Pons (tissue), 1 donor: ENCODE measurements around the gene SMIM44.
A peak's percentile ranks its signal among the peaks of the same experiment; 100 is the strongest.
"Not testable (repeated sequence)": the region's sequence is repeated elsewhere in the genome, so short reads cannot be mapped to it uniquely, and the experiment has no call there.

Experiments used
- DNase-seq: peaks from one replicate; pipeline ENCODE4 v3.0.0-alpha.2; 2016; ENCODE audit warnings: low spot score

Gene SMIM44

DNA sequence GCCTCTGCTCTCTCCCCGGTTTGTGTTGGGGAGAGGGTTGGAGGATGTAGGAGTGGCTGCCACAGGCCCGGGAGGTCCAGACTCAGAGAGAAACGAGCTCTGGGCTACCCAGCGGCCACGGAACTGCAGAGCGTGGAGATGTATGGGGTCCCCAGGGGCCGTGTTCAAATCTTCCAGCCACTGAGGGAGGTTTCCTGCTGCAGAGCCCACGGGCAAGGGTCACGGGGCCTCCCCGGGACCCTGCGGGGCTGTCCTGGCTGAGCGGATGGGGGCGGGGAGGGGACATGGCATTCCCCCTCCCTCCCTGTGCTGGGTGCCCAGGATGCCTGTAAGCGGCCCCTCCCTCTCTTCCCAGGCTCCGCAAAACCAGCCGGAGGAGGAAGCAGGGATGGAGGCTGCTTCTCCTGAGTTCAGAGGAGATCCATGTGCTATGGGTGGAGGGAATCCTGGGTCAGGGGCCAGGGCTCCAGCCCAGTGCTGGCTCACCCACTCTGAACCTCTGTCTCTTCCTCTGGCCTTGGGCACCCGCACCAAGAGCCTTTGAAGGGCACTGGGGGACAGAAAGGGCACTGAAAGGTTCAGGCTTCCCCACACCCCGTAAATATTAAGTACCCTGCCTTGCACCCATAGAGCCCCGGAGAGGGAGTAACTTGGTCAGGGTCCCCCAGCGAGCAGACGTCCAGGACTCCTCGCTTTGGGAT is 25.6 kb downstream of the SMIM44 start:
- DNase-seq, result no peak

DNA sequence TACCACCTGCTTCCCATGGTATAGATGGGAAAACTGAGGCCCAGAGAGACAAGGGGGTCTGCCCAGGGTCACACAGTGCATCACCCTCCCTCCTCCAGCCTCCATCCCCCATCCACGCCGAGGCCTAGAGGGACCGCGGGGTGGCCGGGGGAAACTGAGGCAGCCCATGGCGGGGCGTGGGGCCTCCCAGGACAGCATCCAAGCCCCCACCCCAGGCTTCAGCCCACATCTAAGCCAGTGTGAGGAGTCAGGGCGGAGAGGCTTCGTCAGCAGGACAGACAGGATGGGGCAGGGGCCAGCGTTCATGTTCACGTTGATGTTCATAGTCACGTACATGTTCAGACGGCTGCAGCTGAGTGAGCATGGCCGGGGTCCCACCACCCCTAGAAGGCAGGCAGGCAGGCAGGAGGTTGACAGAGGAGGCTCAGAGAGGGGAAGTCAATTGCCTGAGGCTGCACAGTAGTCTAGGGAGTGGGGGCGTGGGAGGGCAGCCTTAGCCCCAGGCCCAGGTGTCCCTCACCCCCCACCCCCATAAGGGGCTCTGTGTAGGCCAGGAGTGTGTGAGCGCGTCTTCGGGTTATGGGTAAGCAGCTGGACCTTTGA is 26.2 kb downstream of the SMIM44 start:
- no peak for DNase-seq

DNA sequence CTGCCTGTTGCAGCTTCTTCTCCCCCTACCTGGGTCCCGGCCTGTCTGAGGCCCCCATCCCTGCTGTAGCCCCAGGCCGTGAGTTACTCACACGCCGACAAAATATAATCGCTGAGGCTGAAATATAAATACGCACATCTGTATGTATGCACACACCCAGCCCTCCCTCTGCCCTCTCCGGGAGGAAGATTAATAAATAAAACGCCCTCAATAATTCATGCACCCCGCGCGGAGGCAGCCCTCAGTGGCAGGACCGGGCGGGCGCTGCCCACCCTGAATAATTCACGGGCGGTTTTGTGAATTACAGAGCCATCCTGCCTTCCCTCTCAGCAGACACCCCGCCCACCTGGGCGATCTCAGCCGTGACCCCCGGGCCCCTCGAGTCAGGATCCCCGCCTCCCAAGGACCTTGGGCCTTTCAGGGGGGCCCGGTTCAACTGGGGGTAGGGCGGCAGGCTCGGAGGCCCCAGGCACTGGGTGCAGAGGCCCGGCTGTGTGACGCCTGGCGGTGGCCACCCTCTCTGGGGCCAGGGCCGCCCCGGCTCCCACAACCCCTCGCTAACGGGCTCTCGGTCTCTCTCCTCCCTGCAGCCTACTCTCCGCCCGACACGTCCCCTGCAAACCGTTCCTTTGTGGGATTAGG is 27.2 kb downstream of the SMIM44 start:
- no peak for DNase-seq

DNA sequence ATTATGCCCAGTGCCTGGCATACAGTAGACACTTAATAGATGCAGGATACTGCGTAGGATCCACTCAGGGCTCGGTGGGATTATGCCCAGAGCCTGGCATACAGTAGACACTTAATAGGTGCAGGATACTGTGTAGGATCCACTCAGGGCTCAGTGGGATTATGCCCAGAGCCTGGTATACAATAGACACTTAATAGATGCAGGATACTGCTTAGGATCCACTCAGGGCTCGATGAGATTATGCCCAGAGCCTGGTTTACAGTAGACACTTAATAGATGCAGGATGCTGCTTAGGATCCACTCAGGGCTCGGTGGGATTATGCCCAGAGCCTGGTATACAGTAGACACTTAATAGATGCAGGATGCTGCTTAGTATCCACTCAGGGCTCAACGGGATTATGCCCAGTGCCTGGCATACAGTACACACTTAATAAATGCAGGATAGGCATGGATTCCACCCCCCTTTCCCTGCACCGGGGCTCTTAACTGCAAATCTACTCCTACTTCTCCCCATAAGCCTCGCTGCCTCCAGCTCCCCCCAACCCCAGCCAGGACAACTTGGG is 27.8 kb downstream of the SMIM44 start:
- DNase-seq, result no peak

DNA sequence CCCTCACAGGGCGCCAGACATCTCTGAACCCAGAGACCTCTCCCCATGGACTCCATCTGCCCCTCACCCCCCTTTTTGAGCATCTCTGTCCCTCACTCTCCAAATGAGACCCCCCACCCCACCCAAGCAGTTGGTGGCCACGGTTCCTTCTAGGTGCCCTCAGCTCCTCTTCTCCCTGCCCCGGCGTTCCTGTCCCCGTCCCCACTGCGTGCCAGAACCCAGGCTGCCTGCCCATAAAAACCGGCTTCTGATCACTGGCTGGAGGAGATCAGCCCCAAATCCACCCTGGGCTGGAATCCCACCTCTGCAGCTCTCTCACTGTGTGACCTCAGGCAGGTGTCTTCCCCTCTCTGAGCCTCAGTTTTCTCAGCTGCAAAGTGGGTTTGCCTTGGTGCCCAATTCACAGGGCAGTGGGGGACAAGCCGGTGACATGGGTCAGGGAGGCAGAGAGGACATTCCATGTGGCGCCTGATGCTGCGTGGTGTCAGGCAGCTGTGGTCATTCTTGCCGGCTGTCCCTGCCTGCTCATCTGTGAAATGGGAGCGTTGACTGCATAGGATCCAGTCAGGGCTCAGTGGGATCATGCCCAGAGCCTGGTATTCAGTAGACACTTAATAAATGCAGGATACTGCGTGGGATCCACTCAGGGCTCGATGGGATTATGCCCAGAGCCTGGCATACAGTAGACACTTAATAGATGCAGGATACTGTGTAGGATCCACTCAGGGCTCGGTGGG is 28.4 kb downstream of the SMIM44 start:
- DNase-seq, result no peak

DNA sequence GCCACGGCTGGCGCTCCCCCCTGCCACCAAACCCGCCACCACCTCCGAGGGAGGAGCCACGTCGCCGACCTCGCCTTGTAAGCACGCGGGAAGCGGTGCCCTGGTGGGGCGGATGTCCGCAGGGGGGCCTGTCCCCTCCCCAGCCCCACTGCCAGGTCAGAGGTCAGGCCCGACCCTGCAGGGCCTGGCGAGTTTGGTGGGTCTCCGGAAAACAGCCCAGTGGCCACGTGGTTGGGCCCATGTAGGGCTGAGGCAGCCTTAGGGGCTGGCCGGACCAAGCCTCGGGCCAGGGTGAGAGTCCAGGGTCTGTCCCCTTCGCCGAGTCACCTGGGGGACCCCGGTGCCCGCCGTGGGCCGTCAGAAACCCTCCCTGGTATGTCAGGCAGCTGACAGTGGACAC is 29.4 kb downstream of the SMIM44 start:
- no peak for DNase-seq

DNA sequence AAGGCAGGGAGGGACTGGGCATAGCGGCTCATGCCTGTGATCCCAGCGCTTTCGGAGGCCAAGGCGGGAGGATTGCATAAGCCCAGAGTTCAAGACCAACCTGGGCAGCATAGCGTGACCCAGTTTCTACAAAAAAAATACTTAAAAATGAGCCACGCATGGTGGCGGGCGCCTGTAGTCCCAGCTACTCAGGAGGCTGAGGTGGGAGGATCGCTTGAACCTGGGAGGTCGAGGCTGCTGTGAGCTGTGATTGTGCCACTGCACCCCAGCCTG is 30.4 kb downstream of the SMIM44 start:
- not testable (repeated sequence) for DNase-seq

DNA sequence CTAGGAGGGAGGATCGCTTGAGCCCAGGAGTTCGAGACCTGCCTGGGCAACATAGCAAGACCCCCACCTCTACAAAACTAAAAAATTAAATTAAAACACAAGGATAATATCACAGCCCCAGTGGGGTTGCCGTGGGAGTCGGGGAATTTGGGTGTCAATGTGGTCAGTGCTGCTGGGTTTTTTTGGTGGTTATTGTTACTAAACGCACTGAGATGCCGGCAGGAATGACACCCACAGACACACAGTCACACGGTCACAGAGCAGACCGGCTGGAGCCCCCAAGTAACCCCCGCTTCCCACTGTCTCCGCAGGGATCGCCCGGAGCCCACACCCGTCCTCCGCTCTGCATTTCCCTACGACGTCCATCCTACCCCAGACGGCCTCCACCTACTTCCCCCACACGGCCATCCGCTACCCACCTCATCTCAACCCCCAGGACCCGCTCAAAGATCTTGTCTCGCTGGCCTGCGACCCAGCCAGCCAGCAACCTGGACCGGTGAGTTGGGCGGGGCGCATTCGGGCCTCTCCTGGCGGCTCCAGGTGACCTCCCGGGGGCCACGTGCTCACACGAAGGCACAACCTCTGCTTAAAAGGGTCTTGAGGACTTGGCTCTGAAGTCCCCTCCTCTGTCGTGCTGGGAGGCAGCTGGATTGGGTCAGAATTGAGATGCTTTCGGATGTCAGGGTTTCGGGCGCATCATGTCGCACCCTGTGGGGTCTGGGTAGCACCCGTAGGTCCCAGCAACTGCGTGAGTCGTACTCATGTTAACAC is 30.9 kb downstream of the SMIM44 start:
- DNase-seq, result no peak

DNA sequence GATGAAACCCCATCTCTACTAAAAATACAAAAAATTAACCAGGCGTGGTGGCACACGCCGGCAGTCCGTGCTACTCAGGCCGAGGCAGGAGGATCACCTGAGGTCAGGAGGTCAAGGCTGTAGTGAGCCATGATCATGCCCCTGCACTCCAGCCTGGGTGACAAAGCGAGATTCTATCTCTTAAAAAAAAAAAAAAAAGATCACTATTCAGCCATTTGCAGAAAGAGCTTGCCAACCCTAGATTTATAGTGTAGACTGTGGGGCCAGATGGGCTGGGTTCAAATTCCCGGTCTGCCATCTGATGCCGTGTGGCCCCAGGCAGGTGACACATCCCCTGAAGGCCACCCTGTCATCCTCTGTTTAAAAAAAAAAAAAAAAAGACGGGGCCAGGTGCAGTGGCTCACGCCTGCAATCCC is 31.8 kb downstream of the SMIM44 start:
- no peak for DNase-seq

DNA sequence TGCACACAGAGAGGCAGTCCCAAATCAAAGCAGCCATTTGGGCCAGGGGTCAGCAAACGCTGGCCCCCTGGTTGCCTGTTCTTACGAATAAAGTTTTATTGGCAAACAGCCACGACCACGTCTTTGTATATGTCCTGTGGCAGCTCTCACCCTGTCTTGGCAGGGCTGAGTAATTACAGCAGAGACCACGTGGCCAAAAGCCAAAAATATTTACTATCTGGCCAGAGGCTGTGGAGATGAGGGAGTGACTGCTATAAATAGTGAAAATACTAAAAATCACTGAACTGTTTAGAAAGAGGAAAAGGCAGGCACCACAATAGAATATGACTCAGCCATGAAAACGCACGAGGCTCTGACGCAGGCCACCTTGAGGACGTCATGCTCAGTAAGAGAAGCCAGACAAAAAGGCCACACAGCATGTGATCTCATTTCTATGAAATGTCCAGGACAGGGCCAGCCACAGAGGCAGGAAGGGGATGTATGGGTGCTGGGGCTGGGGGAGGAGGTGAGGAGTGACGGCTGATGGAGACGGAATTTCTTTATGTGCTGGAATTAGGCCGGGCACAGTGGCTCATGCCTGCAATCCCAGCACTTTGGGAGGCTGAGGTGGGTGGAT is 32.3 kb downstream of the SMIM44 start:
- DNase-seq, result peak; percentile 54

DNA sequence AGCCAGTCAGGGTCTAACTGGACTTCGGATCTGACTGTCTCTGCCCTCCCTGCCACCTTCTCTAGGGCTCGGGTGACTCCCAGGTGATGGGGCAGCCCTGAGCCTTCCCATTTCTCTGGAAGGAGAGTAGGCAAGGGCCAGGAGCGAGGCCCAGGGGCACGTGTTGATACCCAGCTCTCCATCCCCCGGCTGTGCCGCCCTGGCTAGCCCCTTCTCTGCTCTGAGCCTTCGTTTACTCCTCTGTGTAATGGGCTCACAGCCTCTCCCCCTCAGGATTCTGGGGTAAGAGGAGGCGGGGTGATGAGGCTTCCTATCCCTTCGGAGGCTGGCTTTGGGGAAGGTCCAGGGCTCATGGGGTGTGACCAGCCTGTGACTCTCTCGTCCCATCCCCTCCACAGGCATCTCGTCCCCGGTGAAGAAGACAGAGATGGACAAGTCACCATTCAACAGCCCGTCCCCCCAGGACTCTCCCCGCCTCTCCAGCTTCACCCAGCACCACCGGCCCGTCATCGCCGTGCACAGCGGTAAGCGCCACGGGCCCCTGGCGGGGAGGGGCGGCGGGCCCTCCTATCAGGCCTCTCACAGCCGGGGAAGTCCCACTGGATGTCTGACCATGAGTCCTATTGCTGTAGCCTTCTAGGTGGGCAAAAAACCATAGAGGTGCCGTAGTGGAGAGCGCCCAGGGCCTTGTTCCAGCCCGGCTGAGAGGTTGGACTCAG is 34.5 kb downstream of the SMIM44 start:
- no peak for DNase-seq

DNA sequence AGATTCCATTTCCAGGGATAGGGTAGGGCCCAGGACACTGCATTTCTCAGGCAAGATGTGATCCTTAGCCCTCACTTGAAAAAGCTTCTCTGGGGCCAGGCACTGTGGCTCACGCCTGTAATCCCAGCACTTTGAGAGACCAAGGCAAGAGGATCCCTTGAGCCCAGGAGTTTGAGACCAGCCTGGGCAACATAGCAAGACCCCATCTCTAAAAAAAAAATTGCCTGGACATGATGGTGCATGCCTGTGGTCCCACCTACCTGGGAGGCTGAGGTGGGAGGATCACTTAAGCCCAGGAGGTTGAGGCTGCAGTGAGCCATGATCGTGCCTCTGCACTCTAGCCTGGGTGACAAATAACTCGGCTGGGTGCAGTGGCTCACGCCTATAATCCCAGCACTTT is 36.6 kb downstream of the SMIM44 start:
- DNase-seq, result not testable (repeated sequence)

DNA sequence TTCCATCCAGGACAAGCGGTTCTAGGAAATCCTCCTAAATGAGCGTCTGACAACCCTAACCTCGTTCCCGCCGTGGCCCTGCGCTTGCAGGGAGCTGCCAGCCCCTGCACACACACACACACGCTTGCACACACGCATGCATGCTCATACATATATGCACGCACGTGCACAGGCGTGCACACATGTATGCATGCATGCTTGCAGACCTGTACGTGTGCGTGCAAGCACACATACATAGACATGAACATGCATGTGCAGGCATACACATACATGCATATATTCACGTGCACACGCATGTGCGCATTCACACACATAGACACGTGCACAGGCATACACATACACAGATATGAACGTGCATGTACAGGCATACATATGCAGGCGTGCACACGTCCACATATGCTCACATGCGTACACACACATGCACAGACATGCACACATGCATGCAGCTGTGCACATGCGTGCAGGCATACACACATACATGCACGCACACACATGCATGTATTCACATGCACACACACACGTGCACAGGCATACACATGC is 38.5 kb downstream of the SMIM44 start:
- DNase-seq, result no peak

DNA sequence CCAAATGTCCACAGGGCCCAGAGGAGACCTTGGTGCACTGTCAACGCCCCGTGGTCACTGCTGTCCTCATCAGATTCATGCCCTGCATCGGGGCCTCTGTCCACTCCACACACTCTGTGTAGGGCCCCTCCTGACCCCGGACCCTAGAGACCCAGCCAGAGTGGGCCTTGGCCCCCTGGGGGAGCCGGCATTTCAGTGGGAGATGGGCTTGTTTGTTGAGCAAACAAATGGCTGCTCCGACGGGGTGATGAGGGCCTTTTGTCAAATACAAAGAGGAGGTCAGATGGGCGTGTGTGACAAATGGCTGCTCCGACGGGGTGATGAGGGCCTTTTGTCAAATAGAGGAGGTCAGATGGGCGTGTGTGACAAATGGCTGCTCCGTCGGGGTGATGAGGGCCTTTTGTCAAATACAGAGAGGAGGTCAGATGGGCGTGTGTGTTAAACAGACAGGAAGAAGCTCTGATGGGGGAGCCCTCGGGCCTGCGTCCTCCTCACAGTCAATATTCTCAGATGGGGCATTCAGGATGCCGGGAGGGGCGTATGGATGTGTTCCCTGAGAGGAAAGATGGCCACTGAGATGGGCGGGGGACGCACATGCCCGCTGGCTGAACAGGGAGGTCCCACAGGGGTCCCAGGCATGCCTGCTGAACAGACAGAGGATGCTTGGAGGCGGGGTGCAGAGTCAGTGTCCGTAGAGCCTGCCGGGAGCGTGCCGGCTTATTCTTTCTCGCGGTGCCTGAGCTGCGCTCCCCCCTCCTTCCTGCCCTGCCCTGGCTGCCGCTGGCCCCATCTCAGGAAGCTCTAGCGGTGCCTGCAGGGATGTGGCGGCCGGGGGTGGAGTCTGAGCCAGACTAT is 39.2 kb downstream of the SMIM44 start:
- no peak for DNase-seq

DNA sequence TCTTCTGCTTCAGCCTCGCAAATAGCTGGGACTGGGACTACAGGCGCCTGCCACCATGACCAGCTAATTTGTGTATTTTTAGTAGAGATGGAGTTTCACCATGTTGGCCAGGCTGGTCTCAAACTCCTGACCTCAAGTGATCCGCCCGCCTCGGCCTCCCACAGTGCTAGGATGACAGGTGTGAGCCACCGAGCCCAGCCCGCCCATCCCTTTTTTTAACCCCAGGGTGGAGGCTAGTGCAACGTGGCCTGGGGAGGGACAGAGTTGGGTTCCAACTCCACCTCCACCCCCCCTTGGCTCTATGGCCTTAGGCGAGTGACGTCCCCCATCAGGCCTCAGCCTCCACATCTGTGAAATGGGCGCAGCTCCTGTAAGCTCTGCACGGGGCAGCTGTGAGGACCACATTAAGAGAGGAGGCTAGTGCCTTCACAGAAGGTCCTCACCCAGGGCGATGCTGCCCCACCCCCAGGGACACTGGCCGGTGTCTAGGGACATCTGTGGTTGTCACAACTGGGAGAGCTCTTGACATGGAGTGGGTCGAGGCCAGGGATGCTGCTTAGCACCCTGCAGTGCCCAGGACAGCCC is 40.7 kb downstream of the SMIM44 start:
- no peak for DNase-seq

DNA sequence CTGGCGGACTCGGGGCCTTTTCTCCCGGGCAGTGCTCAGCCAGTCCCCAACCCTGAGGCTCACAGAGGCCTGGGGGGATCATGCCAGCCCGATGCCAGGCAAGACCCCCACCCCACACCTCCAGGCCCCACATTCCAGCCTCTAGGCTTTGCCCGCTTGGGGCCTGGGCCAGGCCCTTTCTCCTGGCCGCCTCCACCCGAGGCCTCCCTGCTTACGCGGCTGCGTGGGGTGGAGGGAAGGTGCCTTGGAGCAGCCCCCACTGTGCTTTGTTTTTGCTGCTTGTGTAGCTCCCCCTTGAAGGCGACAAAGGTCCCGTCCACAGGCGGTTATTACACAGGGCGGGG is 41.3 kb downstream of the SMIM44 start:
- no peak for DNase-seq

DNA sequence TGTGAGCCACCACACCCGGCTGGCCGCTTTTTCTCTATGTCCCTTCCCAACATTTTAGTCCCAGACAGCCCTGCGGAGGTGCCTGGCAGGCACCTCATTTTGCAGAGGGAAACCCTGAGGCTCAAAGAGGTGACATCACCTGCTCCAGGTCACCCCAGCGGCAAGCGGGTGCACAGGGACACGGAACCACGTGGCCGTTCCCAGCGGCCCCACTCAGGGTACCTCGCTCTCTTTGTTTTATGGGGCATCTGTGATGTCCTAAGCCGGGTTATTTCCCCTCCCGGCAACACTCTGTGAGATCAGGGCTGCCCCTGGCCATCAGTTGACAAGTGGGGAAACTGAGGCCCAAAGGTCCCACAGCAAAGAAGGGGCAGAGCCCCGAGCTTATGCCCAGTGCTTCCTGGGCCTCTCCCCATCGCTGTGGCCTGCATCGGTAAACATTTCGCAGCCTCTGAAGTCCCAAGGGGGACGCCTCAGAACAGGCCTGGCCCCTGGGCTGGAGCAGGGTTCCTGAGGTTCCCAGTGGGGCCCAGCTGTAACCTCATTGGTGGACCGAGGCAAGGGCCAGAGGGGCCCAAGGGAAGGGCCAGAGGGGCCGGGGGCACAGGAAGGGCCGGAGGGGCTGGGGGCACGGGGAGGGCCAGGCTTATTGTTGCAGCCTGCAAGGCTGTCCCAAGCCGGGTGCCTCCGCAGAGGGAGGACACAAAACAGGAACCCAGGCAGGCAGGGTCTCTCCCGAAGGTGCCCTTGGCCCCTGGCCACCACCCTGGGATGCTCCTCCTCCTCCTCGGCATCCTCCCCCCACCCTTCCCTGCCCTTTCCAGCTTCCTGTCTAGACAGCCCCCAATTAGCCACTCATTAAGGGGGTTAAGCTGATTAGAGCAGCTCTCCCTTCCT is 41.9 kb downstream of the SMIM44 start:
- DNase-seq, result no peak

DNA sequence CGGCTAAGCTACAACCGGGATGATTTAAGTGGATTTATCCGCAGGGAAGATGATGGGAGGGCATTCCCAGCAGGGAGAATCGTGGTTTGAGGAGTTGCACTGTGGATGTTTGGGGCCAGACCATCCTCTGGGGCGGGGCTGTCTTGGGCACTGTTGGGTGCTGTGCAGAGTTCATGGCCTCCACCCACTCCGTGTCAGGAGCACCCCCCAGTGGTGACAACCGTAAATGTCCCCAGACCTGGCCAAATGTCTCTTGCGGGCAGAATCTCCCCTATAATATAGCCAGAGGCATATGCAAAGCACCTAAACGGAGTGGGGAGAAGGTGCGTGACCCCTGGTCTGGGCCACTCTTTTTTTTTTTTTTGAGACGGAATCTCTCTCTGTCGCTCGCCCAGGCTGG is 43.2 kb downstream of the SMIM44 start:
- no peak for DNase-seq
